IMR-90 (cell line): ENCODE results near the gene EPAS1. TPM values are rescaled to one million over a fixed set of nuclear protein-coding genes. Genes with fewer than 3 reads are reported as not detected.

Experiments used
- ATAC-seq: fragments of 200-7000 bp; cut with Tn5 transposase; 2 replicates; pipeline ENCODE4 v1.9.1; 2020; ENCODE audit warnings: low read depth, mild to moderate bottlenecking, moderate library complexity
- BruUV-seq: library from RNA; stranded (reverse); fragments of 400-500 nt; replicated peaks from 2 replicates; lab custom pipeline; 2021; lab: Mats Ljungman, UMichigan
- CTCF ChIA-PET: fragments of 300-600 bp; formaldehyde crosslinking; extraction: SDS; loops from one replicate; lab custom pipeline; 2021; ENCODE audit warnings: antibody characterized with exemption; lab: Yijun Ruan, JAX
- POLR2A ChIA-PET: fragments of 300-600 bp; sonication (Branson Sonifier 250); formaldehyde crosslinking; loops from one replicate; lab custom pipeline; 2022; ENCODE audit warnings: antibody characterized with exemption; ENCODE audit not compliant: unreplicated experiment; lab: Charles Lee
- DNase-seq: peaks from one replicate; pipeline ENCODE4 v3.0.0; 2013
- H2AFZ ChIP-seq: replicated peaks from 2 replicates; pipeline ENCODE3; 2013; ENCODE audit warnings: low read length, mild to moderate bottlenecking; ENCODE audit not compliant: poor library complexity
- H2AK5ac ChIP-seq: 2 replicates; pipeline ENCODE4 v1.6.1; 2013; ENCODE audit warnings: low read depth, low read length, inconsistent platforms
- H2AK9ac ChIP-seq: replicated peaks from 2 replicates; pipeline ENCODE3; 2013; ENCODE audit warnings: mild to moderate bottlenecking, low read depth, low read length, moderate library complexity; ENCODE audit not compliant: poor library complexity
- H2BK120ac ChIP-seq: 2 replicates; pipeline ENCODE4 v1.6.1; 2013; ENCODE audit warnings: low read depth, low read length, inconsistent platforms
- H2BK15ac ChIP-seq: 3 replicates; pipeline ENCODE4 v1.6.1; 2013; ENCODE audit warnings: low read depth, low read length, inconsistent platforms
- H2BK20ac ChIP-seq: 2 replicates; pipeline ENCODE4 v1.6.1; 2013; ENCODE audit warnings: low read depth, mild to moderate bottlenecking, inconsistent platforms, low read length, moderate library complexity
- H2BK5ac ChIP-seq: 2 replicates; pipeline ENCODE4 v1.6.1; 2013; ENCODE audit warnings: mild to moderate bottlenecking, low read depth, low read length, inconsistent platforms; ENCODE audit not compliant: poor library complexity, severe bottlenecking
- H3K14ac ChIP-seq: replicated peaks from 2 replicates; pipeline ENCODE4 v1.6.1; 2013; ENCODE audit warnings: low read depth, low read length, inconsistent platforms
- H3K18ac ChIP-seq: 2 replicates; pipeline ENCODE4 v1.6.1; 2013; ENCODE audit warnings: low read depth, low read length, control low read depth
- H3K23ac ChIP-seq: 2 replicates; pipeline ENCODE4 v1.6.1; 2013; ENCODE audit warnings: low read depth, low read length, inconsistent platforms
- H3K27ac ChIP-seq: 2 replicates; pipeline ENCODE4 v1.5.1; 2013; ENCODE audit warnings: mild to moderate bottlenecking, control low read depth, low read length; ENCODE audit not compliant: insufficient read depth
- H3K27me3 ChIP-seq: 2 replicates; pipeline ENCODE4 v1.6.1; 2013; ENCODE audit warnings: low read length; ENCODE audit not compliant: control insufficient read depth, insufficient read depth
- H3K36me3 ChIP-seq: 2 replicates; pipeline ENCODE4 v1.6.1; 2013; ENCODE audit warnings: low read length, mixed read lengths; ENCODE audit not compliant: control insufficient read depth, insufficient read depth
- H3K4ac ChIP-seq: 2 replicates; pipeline ENCODE4 v1.6.1; 2013; ENCODE audit warnings: low read depth, low read length, inconsistent platforms
- H3K4me1 ChIP-seq: 2 replicates; pipeline ENCODE4 v1.6.1; 2013; ENCODE audit warnings: low read length, mixed read lengths; ENCODE audit not compliant: control insufficient read depth, insufficient read depth
- H3K4me2 ChIP-seq: 2 replicates; pipeline ENCODE4 v1.6.1; 2013; ENCODE audit warnings: low read depth, mild to moderate bottlenecking, control low read depth, low read length, moderate library complexity
- H3K4me3 ChIP-seq: 2 replicates; pipeline ENCODE4 v1.5.1; 2013; ENCODE audit warnings: low read depth, mild to moderate bottlenecking, control low read depth, low read length, moderate library complexity; ENCODE audit not compliant: insufficient read depth
- H3K56ac ChIP-seq: 2 replicates; pipeline ENCODE4 v1.6.1; 2013; ENCODE audit warnings: low read length, inconsistent platforms; ENCODE audit not compliant: insufficient read depth; ENCODE audit errors: extremely low read depth
- H3K79me1 ChIP-seq, 2 experiments: 2 replicates each; pipeline ENCODE4 v1.6.1; 2013; ENCODE audit warnings: low read length in 2 of 2, inconsistent platforms in 1 of 2, low read depth in 1 of 2
- H3K9ac ChIP-seq: 2 replicates; pipeline ENCODE4 v1.6.1; 2013; ENCODE audit warnings: low read depth, low read length, control low read depth
- H3K9me1 ChIP-seq: 2 replicates; pipeline ENCODE4 v1.6.1; 2013; ENCODE audit warnings: low read length, inconsistent platforms; ENCODE audit not compliant: insufficient read depth
- H3K9me3 ChIP-seq: 2 replicates; pipeline ENCODE4 v1.6.1; 2013; ENCODE audit warnings: low read length; ENCODE audit not compliant: control insufficient read depth, insufficient read depth
- H4K20me1 ChIP-seq: 2 replicates; pipeline ENCODE4 v1.6.1; 2013; ENCODE audit warnings: low read length, inconsistent platforms; ENCODE audit not compliant: insufficient read depth
- H4K5ac ChIP-seq: 2 replicates; pipeline ENCODE4 v1.6.1; 2013; ENCODE audit warnings: mild to moderate bottlenecking, low read depth, low read length, control low read depth
- H4K8ac ChIP-seq, 2 experiments: 2 replicates each; pipeline ENCODE4 v1.6.1; 2013; ENCODE audit warnings: low read depth in 2 of 2, low read length in 2 of 2, control low read depth in 1 of 2, inconsistent platforms in 1 of 2
- H4K91ac ChIP-seq: 2 replicates; pipeline ENCODE4 v1.6.1; 2013; ENCODE audit warnings: low read depth, low read length, inconsistent platforms; ENCODE audit not compliant: insufficient read depth
- BHLHE40 ChIP-seq: fragments of 150-350 bp; IDR thresholded peaks from 2 replicates; pipeline ENCODE4 v1.6.1; 2016; ENCODE audit warnings: mild to moderate bottlenecking, low read depth, low read length
- CHD1 ChIP-seq: IDR thresholded peaks from 2 replicates; pipeline ENCODE4 v1.6.1; 2012; ENCODE audit warnings: low read depth, low read length, improper control_type of control experiment
- FOS ChIP-seq: fragments of 150-350 bp; IDR thresholded peaks from 2 replicates; pipeline ENCODE4 v1.6.1; 2016; ENCODE audit warnings: low read depth, low read length
- MXI1 ChIP-seq: IDR thresholded peaks from 2 replicates; pipeline ENCODE4 v1.6.1; 2012; ENCODE audit warnings: low read depth, mild to moderate bottlenecking, low read length, moderate library complexity, borderline replicate concordance
- NFE2L2 ChIP-seq: fragments of 150-350 bp; IDR thresholded peaks from 2 replicates; pipeline ENCODE4 v1.6.1; 2016; ENCODE audit warnings: low read depth, mild to moderate bottlenecking, low read length
- RAD21 ChIP-seq: IDR thresholded peaks from 2 replicates; pipeline ENCODE4 v1.6.1; 2012; ENCODE audit warnings: low read length, improper control_type of control experiment
- RCOR1 ChIP-seq: IDR thresholded peaks from 2 replicates; pipeline ENCODE4 v1.6.1; 2012; ENCODE audit warnings: mild to moderate bottlenecking, low read length, improper control_type of control experiment; ENCODE audit not compliant: insufficient replicate concordance
- WGBS, 2 experiments: methylation state at CpG; one replicate each; pipeline versions ENCODE4 v1.1.5 to v1.1.7; 2013; ENCODE audit warnings: missing lambda C conversion rate in 2 of 2; ENCODE audit not compliant: insufficient read length in 1 of 2; ENCODE audit errors: extremely low coverage in 2 of 2; 5-methylcytosine and 5-hydroxymethylcytosine counted together
- dilution Hi-C: fragments of 300-500 bp; cut with HindIII; formaldehyde crosslinking; loops from one replicate; pipeline ENCODE4 v1.14.3; 2018; ENCODE audit warnings: low sequenced_read_pairs; ENCODE audit not compliant: unreplicated experiment
- in situ Hi-C: fragments of 300-500 bp; cut with MboI; formaldehyde crosslinking; loops from 3 replicates; pipeline ENCODE4 v1.14.3; 2019; ENCODE audit warnings: low sequenced_read_pairs, inconsistent platforms, mixed read lengths
- intact Hi-C: fragments of 100-400 bp; cut with micrococcal nuclease; formaldehyde crosslinking; loops from 2 replicates; pipeline ENCODE4 v1.10.0; 2022
- polyA plus RNA-seq, 3 experiments: library from polyadenylated mRNA; depleted of rRNA; stranded (reverse); fragments of >200 nt; gene quantifications; 2 replicates each; pipeline ENCODE4 v1.2.3, GENCODE V29; 2012; ENCODE audit warnings: low replicate concordance in 1 of 3
- total RNA-seq: library from RNA; depleted of rRNA; stranded (reverse); fragments of >200 nt; gene quantifications from 2 replicates; pipeline ENCODE4 v1.2.3, GENCODE V29; 2012
- TF ChIP-seq, protein P1 (sequence below): fragments of 150-350 bp; IDR thresholded peaks from 2 replicates; pipeline ENCODE4 v1.6.1; 2017; ENCODE audit warnings: mild to moderate bottlenecking, antibody characterized with exemption, low read length, low read depth

The EPAS1 gene
- total and polyA plus RNA-seq, 2 of the 4 experiments (the other 2 are of a cell fraction), result 40.7 to 120 TPM

DNA sequence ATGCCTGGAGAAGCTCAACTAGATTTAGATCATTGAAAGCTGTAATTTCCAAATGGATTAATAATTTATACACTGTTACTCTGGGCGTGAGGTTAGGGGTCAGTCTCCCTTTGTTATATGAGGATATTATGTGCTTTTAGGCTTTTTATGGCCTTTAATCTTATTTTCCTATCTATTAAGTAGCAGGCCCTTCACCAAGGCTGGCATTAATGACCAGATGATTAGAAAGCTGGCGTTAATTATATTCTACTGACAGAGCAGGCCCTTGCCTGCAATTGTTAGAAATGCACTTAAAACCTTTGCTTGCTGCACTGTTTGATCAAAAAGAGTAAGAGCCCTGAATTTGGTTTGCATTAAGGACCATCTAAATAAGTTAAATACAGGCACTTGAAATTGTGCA is 75.3 kb downstream of the EPAS1 start:
- Histone ChIP-seq H3K4me1 (peaks cover 2% of the 10 kb centered on the region; the same call in 1 of the 2 replicates), H2AFZ (no peak overlapping the region), H3K36me3 (peaks cover 81% of the 10 kb centered on the region), H3K27me3 (no peaks in the 10 kb centered on the region), H3K4ac (no peak overlapping the region), H2AK9ac (no peak overlapping the region), H3K79me1 (peaks cover 21 to 48% of the 10 kb centered on the region in 2 experiments), H3K18ac (no peak overlapping the region), H2BK20ac (no peak overlapping the region), H3K9me3 (no peaks in the 10 kb centered on the region), H4K8ac (no peak overlapping the region), H3K9me1 (peaks cover 14% of the 10 kb centered on the region; the same call in 1 of the 2 replicates), H3K23ac (no peak overlapping the region), H2AK5ac (no peak overlapping the region), H4K91ac (no peak overlapping the region), H2BK15ac (no peak overlapping the region), H3K9ac (no peak overlapping the region), H3K14ac (no peak overlapping the region), H4K20me1 (peaks cover 12% of the 10 kb centered on the region; the same call in 1 of the 2 replicates), H4K5ac (no peak overlapping the region), H2BK5ac (no peak overlapping the region), H3K4me2 (no peak overlapping the region), H2BK120ac (no peak overlapping the region), H3K56ac (no peak overlapping the region), H3K4me3 (no peak overlapping the region), H3K27ac (no peak overlapping the region)
- in situ Hi-C loops (loop anchor here (25.0 kb wide), 1 partner anchor 360 kb away; no protein-coding TSS in a partner anchor), dilution Hi-C loops (no loop called here), intact Hi-C loops (no loop called here)
- ChIA-PET POLR2A (no interaction called here), CTCF (interaction anchor here (0.6 kb wide), 1 partner anchor 130 kb away, joined by 3 read pairs; no protein-coding TSS in a partner anchor)
- no peak for DNase-seq
- WGBS, 2 experiments, result no CpG with 5 or more reads among the region's 2 CpGs
- TF ChIP-seq BHLHE40 (no peak), MXI1 (no peak), RAD21 (no peak), RCOR1 (no peak), FOS (no peak), CHD1 (no peak), NFE2L2 (no peak)
- TF ChIP-seq, protein P1, sequence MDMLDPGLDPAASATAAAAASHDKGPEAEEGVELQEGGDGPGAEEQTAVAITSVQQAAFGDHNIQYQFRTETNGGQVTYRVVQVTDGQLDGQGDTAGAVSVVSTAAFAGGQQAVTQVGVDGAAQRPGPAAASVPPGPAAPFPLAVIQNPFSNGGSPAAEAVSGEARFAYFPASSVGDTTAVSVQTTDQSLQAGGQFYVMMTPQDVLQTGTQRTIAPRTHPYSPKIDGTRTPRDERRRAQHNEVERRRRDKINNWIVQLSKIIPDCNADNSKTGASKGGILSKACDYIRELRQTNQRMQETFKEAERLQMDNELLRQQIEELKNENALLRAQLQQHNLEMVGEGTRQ, result no peak
- ATAC-seq, result no peak
- BruUV-seq, result no TSS peak
